ENCODE measurements around the gene TMEM167A. TPM values are rescaled to one million over a fixed set of nuclear protein-coding genes. Genes with fewer than 3 reads are reported as not detected.

The TMEM167A gene
- total and polyA plus RNA-seq, 2 donors (not counting 1 experiment from before 2014, with no cell fraction given), result 9.2 to 41.2 TPM

- WGBS (ENCODE audit: insufficient coverage), result no CpG with 5 or more reads among the region's 1 CpG
These were observed 41.8 kb upstream of the TMEM167A start for GRCh38 chr5:83118976-83119375.

GRCh38 chr5:83118471-83118870 lies 41.3 kb upstream of the TMEM167A start:
- H3K9me3 ChIP-seq (ENCODE audit: control extremely low read depth in 1 of 3, control insufficient read depth in 2 of 3, insufficient read depth in 1 of 3, low read length in 2 of 3), result peaks cover 3 to 11% (median 7%) of the 10 kb centered on the region in 3 donors
- TF ChIP-seq EZH2 (IDR thresholded peaks at IDR 0.05; ENCODE audit: borderline replicate concordance, insufficient read depth, low read depth, low read length, poor library complexity, severe bottlenecking) (no peak), CTCF (IDR thresholded peaks at IDR 0.05) (no peak)
- no peak for ATAC-seq (ENCODE audit: low read depth)
- H4K20me1 ChIP-seq (ENCODE audit: control insufficient read depth, insufficient read depth, low read length, poor library complexity, severe bottlenecking), result no peaks in the 10 kb centered on the region
- H3K36me3 ChIP-seq (replicated peaks in 1 of 2; ENCODE audit: control extremely low read depth in 1 of 2, control insufficient read depth in 1 of 2, extremely low read depth in 1 of 2, insufficient read depth in 2 of 2, low read length in 1 of 2), result peaks cover 0 to 3% of the 10 kb centered on the region in 2 experiments
- no peaks in the 10 kb centered on the region for H3K27me3 Mint-ChIP-seq
- no peaks in the 10 kb centered on the region for H3K27me3 ChIP-seq (replicated peaks in 1 of 4; ENCODE audit: control extremely low read depth in 1 of 4, control insufficient read depth in 3 of 4, insufficient read depth in 4 of 4, low read length in 3 of 4)
- H3K27ac ChIP-seq (ENCODE audit: low read length in 2 of 2), result no peak overlapping the region
- peaks cover 6% of the 10 kb centered on the region for H3K9me3 Mint-ChIP-seq (ENCODE audit: insufficient read depth)
- H3K4me1 Mint-ChIP-seq, result no peaks in the 10 kb centered on the region
- DNase-seq, result no peak
- H2AFZ ChIP-seq (ENCODE audit: insufficient read depth, low read depth, low read length, poor library complexity, severe bottlenecking), result no peak overlapping the region
- H3K4me3 Mint-ChIP-seq, result no peak overlapping the region
- no CpG with 5 or more reads among the region's 1 CpG for WGBS (ENCODE audit: insufficient coverage)
- H3K4me2 ChIP-seq (replicated peaks; ENCODE audit: low read depth, low read length, poor library complexity, severe bottlenecking), result no peak overlapping the region
- no peaks in the 10 kb centered on the region for H3K4me1 ChIP-seq (ENCODE audit: control insufficient read depth in 2 of 2, insufficient read depth in 2 of 2, low read length in 2 of 2)
- H3K9ac ChIP-seq (ENCODE audit: low read length), result no peak overlapping the region
- no peak overlapping the region for H3K4me3 ChIP-seq (ENCODE audit: control extremely low read depth in 1 of 5, extremely low read depth in 1 of 5, insufficient read depth in 1 of 5, low read depth in 2 of 5, low read length in 4 of 5)
- H3K27ac Mint-ChIP-seq, result no peak overlapping the region
- CTCF ChIA-PET, result no interaction called here
- H3K79me2 ChIP-seq (ENCODE audit: control insufficient read depth, insufficient read depth, low read length), result no peaks in the 10 kb centered on the region
- POLR2A ChIA-PET, result no interaction called here
- intact Hi-C loops (cut with micrococcal nuclease), result no loop called here

More at GRCh38 chr5:83118976-83119375, 41.8 kb upstream of the TMEM167A start:
- ChIA-PET POLR2A (no interaction called here), CTCF (no interaction called here)
- Histone ChIP-seq H3K4me3 (ENCODE audit: control extremely low read depth in 1 of 5, extremely low read depth in 1 of 5, insufficient read depth in 1 of 5, low read depth in 2 of 5, low read length in 4 of 5) (no peak overlapping the region), H3K4me1 (ENCODE audit: control insufficient read depth in 2 of 2, insufficient read depth in 2 of 2, low read length in 2 of 2) (no peaks in the 10 kb centered on the region), H3K4me2 (replicated peaks; ENCODE audit: low read depth, low read length, poor library complexity, severe bottlenecking) (no peak overlapping the region), H3K36me3 (replicated peaks in 1 of 2; ENCODE audit: control extremely low read depth in 1 of 2, control insufficient read depth in 1 of 2, extremely low read depth in 1 of 2, insufficient read depth in 2 of 2, low read length in 1 of 2) (peaks cover 0 to 3% of the 10 kb centered on the region in 2 experiments), H3K9ac (ENCODE audit: low read length) (no peak overlapping the region), H2AFZ (ENCODE audit: insufficient read depth, low read depth, low read length, poor library complexity, severe bottlenecking) (no peak overlapping the region), H4K20me1 (ENCODE audit: control insufficient read depth, insufficient read depth, low read length, poor library complexity, severe bottlenecking) (no peaks in the 10 kb centered on the region), H3K9me3 (ENCODE audit: control extremely low read depth in 1 of 3, control insufficient read depth in 2 of 3, insufficient read depth in 1 of 3, low read length in 2 of 3) (peaks cover 3 to 6% (median 5%) of the 10 kb centered on the region in 3 donors), H3K79me2 (ENCODE audit: control insufficient read depth, insufficient read depth, low read length) (no peaks in the 10 kb centered on the region), H3K27ac (ENCODE audit: low read length in 2 of 2) (no peak overlapping the region), H3K27me3 (replicated peaks in 1 of 4; ENCODE audit: control extremely low read depth in 1 of 4, control insufficient read depth in 3 of 4, insufficient read depth in 4 of 4, low read length in 3 of 4) (no peaks in the 10 kb centered on the region)
- H3K27ac Mint-ChIP-seq, result no peak overlapping the region
- no peak for DNase-seq
- peaks cover 6% of the 10 kb centered on the region for H3K9me3 Mint-ChIP-seq (ENCODE audit: insufficient read depth)
- no peak for ATAC-seq (ENCODE audit: low read depth)
- no peaks in the 10 kb centered on the region for H3K27me3 Mint-ChIP-seq
- no peak for TF ChIP-seq EZH2 (IDR thresholded peaks at IDR 0.05; ENCODE audit: borderline replicate concordance, insufficient read depth, low read depth, low read length, poor library complexity, severe bottlenecking)
- no peak for TF ChIP-seq CTCF (IDR thresholded peaks at IDR 0.05)
- no peaks in the 10 kb centered on the region for H3K4me1 Mint-ChIP-seq
- intact Hi-C loops (cut with micrococcal nuclease), result no loop called here
- no peak overlapping the region for H3K4me3 Mint-ChIP-seq
